Neuron (in vitro differentiated cells): ENCODE data around the gene TENT5C.

ENCODE experiments used
- H2AFZ ChIP-seq: one replicate; pipeline ENCODE4 v1.6.1; 2013; ENCODE audit warnings: low read depth, mild to moderate bottlenecking, inconsistent platforms, low read length, moderate library complexity
- H3K27me3 ChIP-seq: one replicate; pipeline ENCODE4 v1.6.1; 2013; ENCODE audit warnings: low read length; ENCODE audit not compliant: insufficient read depth
- H3K36me3 ChIP-seq: one replicate; pipeline ENCODE4 v1.6.1; 2013; ENCODE audit warnings: low read length; ENCODE audit not compliant: insufficient read depth
- H3K4me1 ChIP-seq: one replicate; pipeline ENCODE4 v1.6.1; 2013; ENCODE audit warnings: low read length; ENCODE audit not compliant: insufficient read depth
- H3K4me3 ChIP-seq: 2 replicates; pipeline ENCODE4 v1.5.1; 2013; ENCODE audit warnings: mild to moderate bottlenecking, low read length, moderate library complexity
- H3K9me3 ChIP-seq: one replicate; pipeline ENCODE4 v1.6.1; 2013; ENCODE audit warnings: low read length

The TENT5C gene

DNA sequence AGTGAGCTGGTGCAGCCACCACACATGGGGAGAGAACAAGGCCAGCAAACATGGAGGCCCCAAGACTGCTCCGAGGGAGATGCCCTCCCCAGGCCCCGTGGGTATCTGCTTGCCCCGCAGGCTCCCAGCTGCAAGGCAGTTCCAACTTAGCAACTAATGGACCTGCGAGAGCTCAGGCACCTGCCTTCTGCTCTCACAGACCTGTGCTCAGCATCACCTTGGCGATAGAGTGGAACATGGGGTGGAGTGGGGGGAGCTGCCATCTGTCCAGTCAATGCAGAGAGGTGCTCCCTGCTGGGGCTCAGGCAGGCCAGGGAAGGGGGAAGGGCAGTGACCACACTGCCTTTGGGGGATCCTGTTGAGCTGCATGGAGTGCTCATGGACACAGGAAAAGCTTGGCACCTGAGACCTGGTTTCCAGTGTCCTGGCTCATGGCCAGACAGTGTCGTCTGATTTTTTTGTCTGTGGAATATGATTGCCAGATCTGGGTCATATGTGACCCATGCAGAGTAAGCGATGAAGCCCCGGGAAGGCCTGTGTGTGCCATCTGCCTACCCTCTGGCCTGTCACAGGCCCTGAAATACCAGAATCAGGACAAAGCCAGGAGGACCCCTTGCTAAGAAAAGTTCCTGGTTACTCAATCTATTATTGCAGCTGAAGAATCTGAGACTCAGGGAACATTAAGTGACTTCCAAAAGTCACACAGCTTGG, 39.9 kb upstream of the TENT5C start:
- no peaks in the 10 kb centered on the region for H3K36me3 ChIP-seq
- H3K4me3 ChIP-seq: no peak overlapping the region
- H2AFZ ChIP-seq: no peak overlapping the region
- peaks cover 2% of the 10 kb centered on the region for H3K27me3 ChIP-seq
- no peaks in the 10 kb centered on the region for H3K4me1 ChIP-seq
- no peaks in the 10 kb centered on the region for H3K9me3 ChIP-seq

DNA sequence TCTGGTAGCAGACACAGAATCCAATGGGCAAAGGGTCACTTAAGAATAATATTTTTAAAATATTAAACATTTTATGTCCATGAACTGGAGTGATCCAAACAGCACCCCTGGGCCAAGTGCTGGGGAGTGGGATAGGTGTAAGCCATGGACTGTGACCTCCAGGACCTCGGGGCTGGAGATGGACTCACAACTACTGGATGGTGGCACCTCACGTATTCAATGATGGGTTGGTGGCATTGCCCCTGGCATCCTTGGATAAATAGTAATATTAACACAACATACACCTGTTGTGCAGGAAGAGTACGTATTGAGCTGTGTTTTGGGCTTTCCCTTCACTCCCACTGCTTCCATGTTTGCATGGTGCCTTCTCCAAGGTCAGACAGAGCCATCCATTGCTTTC, 39.3 kb upstream of the TENT5C start:
- H2AFZ ChIP-seq: no peak overlapping the region
- H3K27me3 ChIP-seq: peaks cover 2% of the 10 kb centered on the region
- no peaks in the 10 kb centered on the region for H3K9me3 ChIP-seq
- no peaks in the 10 kb centered on the region for H3K36me3 ChIP-seq
- H3K4me1 ChIP-seq: no peaks in the 10 kb centered on the region
- H3K4me3 ChIP-seq: no peak overlapping the region

DNA sequence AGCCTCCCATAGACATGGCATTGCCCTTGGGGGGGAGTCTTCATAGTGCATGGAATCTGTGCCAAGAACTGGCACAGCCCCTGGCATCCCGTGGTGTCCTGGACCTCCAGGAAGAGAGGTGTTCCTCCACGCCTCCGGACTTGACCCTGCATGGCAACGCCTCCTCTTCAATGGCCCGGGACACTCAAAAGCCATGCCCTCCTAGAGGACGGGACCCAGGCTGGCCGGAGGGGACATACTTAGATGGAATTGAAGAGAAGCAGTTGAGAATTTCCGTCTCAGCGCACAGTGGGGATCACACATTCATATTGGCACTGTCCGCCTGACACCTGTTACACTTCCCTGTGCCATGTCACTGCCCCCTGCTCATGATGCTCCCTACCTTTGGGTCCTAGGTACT, 38.4 kb upstream of the TENT5C start:
- no peaks in the 10 kb centered on the region for H3K36me3 ChIP-seq
- H3K9me3 ChIP-seq: no peaks in the 10 kb centered on the region
- H3K4me3 ChIP-seq: no peak overlapping the region
- H3K4me1 ChIP-seq: no peaks in the 10 kb centered on the region
- no peak overlapping the region for H2AFZ ChIP-seq
- peaks cover 2% of the 10 kb centered on the region for H3K27me3 ChIP-seq

DNA sequence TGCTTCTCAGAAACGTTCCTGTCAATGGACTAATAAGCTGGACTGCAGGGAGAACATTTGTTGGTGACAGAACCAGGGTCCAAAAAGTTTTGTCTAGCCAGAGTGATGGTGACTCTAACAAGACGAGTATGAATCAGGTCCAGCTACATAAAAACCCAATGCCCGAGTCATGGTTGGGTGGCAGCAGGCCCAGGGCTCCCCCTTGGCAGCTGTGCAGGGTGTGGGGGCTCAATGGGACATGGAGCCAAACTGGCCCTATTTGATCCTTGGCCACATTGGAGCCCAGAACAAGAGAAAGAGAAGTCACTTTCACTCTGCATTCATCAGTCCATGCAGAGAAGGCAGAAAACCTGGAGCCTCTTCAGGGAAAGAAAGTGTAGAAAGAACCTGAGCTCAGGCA, 37.9 kb upstream of the TENT5C start:
- Histone ChIP-seq H3K4me3 (no peak overlapping the region), H3K27me3 (peaks cover 2% of the 10 kb centered on the region), H3K4me1 (no peaks in the 10 kb centered on the region), H3K36me3 (no peaks in the 10 kb centered on the region), H3K9me3 (no peaks in the 10 kb centered on the region), H2AFZ (no peak overlapping the region)

DNA sequence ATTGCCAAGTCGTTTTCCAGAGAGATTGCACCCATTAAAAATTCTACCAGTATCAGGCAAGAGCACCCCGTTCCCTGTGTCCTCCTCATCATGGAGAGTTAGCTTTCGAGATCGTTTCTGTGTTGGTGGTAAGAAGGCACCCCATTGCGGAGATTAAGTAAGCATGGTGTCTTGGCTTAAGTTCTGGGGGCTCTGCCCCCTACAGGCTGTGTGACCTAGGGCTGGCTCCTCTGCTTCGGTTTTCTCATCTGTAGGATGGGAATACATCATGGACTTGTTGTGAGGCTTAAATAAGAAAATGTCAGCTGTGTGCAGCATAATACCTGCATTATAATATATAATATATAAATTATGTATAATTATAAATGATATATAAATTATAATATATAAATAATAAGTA, 36.8 kb upstream of the TENT5C start:
- no peak overlapping the region for H3K4me3 ChIP-seq
- no peaks in the 10 kb centered on the region for H3K9me3 ChIP-seq
- no peaks in the 10 kb centered on the region for H3K4me1 ChIP-seq
- peaks cover 2% of the 10 kb centered on the region for H3K27me3 ChIP-seq
- H3K36me3 ChIP-seq: no peaks in the 10 kb centered on the region
- no peak overlapping the region for H2AFZ ChIP-seq

DNA sequence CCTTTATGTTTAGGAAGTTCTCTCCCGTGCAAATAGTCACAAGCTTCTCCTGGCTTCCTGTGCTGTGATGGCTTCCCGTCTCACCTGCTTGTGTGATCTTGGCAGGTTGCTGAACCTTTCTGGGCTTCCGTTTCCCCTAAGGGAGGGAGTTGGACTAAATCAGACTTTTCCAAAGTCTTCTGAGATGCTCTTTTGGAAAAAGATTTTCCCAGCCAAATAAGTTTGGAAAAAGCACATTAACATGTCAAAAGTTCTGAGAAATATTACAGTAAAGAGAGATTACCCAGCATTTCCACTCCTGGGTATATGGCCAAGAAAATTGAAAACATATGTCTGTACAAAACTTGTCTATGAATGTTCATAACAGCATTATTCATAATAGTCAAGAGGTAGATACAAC, 36.0 kb upstream of the TENT5C start:
- Histone ChIP-seq H3K27me3 (no peaks in the 10 kb centered on the region), H2AFZ (no peak overlapping the region)

DNA sequence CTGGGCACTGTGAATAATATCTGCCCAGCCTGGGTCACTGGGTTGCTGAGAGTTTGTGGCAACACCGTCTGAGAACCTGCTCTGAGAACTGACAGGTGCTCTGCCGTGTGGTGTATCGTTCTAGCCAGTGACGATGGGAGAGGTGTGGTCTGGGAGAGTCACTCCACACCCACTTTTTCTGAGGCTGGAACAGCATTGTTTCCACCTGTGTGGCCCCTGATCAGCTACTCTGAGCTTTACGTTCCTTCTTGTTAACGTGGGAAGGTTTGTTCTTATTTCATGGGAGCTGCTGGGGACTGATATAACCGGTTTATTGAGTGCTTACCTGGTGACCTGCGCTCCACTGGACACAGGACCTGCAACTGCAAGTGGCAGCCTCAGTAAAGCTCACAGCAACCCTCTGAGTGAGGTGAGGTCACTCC, 34.8 kb upstream of the TENT5C start:
- Histone ChIP-seq H3K4me3 (no peak overlapping the region), H2AFZ (no peak overlapping the region), H3K27me3 (no peaks in the 10 kb centered on the region), H3K9me3 (no peaks in the 10 kb centered on the region), H3K4me1 (no peaks in the 10 kb centered on the region), H3K36me3 (no peaks in the 10 kb centered on the region)

More for the DNA sequence above, 36.0 kb upstream of the TENT5C start:
- Histone ChIP-seq H3K4me1 (no peaks in the 10 kb centered on the region), H3K9me3 (no peaks in the 10 kb centered on the region), H3K4me3 (no peak overlapping the region), H3K36me3 (no peaks in the 10 kb centered on the region)

DNA sequence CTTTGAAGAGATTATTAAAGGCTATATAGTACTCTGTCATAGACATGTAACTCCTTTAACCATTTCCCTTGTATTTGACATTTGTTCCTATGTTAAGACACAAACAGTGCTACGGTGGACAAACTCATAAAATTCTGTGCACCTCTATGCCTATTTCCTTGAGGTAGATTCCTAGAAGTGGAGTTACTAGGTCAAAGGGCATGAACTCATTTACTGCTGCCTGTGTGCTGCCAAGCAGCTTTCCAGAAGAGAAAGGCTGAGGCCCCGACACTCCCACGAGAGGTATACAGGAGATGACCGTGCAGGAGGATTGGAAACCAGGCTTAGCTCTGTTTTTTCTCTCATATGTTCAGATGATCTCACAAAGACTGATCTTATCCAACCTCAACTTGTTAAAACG, 34.4 kb upstream of the TENT5C start:
- no peak overlapping the region for H2AFZ ChIP-seq

DNA sequence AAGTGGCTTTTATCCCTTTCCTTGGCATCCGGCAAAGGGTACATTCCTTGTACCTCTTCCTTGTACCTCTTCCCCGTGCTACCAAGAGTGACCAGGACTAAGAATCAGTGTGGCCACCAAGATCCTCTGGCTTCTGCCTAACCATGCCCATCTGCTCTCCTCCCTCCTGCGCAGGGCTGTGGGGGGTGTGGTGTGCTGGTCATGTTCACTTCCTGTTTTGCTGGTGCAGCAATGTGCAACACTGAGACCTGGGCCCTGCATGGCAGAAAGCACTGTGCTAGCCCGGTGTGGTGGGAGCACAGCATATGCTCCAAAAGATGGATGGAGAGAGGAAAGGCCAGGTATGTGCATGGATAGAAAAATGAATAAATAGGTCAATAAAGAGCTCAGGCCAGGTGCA, 33.3 kb upstream of the TENT5C start:
- Histone ChIP-seq H3K4me3 (no peak overlapping the region), H3K9me3 (no peaks in the 10 kb centered on the region), H2AFZ (no peak overlapping the region), H3K27me3 (no peaks in the 10 kb centered on the region), H3K4me1 (no peaks in the 10 kb centered on the region), H3K36me3 (no peaks in the 10 kb centered on the region)

More for the DNA sequence above, 34.4 kb upstream of the TENT5C start:
- Histone ChIP-seq H3K27me3 (no peaks in the 10 kb centered on the region), H3K4me1 (no peaks in the 10 kb centered on the region), H3K36me3 (no peaks in the 10 kb centered on the region), H3K9me3 (no peaks in the 10 kb centered on the region), H3K4me3 (no peak overlapping the region)

DNA sequence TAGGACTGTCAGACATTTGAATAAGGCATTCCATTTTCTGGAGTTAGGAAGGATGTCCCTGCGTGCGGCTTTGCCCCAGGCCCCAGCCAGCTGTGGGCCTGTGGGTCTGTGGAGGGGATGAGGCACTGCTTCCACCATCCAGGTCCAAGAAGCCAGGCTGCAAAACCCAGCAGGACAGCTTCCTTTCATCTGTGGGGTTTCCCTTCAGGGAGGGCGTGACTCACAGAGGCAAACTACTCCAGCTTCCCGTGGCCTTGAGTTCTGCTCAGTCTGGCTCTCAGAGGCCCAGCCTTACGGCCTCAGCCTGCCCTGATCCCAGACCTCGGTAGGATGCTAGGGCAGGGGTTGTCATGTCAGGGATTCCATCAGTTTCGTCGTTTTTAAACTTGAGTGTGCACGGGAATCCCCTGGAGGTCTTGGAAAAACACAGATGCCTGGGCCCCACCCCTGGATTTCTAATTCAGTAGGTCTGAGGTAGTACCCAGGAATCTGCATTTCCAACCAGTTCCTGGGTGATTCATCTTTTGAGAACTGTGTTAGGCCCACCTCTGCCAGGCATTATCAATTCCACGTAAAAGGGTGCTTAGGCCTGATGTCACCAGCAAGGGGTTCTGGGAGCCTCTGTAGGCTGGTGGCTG, 32.3 kb upstream of the TENT5C start:
- H3K4me1 ChIP-seq: no peaks in the 10 kb centered on the region
- no peaks in the 10 kb centered on the region for H3K36me3 ChIP-seq
- no peak overlapping the region for H3K4me3 ChIP-seq
- H3K9me3 ChIP-seq: no peaks in the 10 kb centered on the region
- H2AFZ ChIP-seq: no peak overlapping the region
- no peaks in the 10 kb centered on the region for H3K27me3 ChIP-seq

DNA sequence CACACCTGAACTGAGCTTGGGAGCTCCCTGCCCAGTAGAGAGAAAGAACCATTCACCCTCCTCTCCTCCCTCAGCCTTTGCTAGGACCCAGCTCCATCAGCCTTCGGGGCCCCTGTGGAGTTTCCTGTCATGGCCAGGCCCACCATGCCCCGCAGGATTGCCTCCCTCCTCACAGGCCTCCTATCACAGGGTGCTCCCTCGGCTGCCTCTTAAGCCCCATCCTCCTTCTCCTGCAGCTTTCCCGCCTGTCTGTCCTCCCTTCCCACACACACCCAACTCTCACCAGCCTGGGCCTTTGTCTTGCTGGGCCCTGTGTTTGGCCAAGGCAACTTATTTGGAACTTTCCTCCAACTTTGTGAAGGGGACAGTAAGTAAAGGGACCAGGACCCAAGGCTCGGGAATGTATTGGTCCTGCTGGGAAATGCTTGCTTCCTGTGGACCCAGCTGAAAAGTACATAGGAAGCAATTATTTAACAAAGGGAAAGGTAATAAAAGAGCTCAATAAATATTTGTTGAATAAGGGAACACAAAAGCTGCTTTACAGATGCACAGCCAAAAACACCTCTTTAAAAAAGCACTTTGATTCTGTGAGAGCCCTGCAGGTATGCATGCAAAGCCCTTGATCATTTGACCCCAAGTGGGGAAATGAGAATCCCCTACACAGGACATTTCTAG, 31.6 kb upstream of the TENT5C start:
- no peaks in the 10 kb centered on the region for H3K4me1 ChIP-seq
- no peaks in the 10 kb centered on the region for H3K27me3 ChIP-seq
- H3K9me3 ChIP-seq: no peaks in the 10 kb centered on the region

DNA sequence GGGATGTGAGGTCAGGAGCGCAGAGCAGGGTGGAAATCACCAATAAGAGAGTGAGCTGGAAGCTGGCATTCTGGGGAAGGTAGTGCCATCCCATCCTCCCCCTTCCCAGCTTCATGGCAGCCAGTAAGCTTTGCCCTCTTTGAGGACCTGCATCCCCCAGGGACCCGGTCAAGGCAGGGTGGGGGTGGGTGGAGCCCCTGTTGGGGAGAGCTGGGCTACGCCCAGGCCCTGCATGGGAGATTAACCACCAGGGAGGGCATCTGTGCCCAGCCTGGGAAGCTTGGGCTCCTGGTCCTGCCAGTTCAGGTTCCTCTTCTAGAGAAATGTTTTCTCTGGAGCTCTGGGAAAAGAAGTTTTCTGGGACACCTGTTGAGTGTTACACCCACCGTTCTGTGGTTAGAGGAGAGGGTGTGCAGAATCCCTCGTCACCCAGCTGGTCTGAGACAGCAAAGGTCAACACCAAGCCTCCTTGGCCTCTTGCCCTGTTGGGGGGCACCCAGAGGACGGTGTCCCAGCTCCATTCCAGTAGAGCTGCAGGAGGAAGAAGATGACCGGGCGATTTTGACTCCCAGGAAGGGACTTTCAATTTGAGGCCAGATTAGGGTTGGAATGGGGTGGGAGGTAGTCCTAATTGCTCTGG, 30.1 kb upstream of the TENT5C start:
- H2AFZ ChIP-seq: no peak overlapping the region

More for the DNA sequence above, 31.6 kb upstream of the TENT5C start:
- H3K36me3 ChIP-seq: no peaks in the 10 kb centered on the region
- H3K4me3 ChIP-seq: no peak overlapping the region
- H2AFZ ChIP-seq: no peak overlapping the region

DNA sequence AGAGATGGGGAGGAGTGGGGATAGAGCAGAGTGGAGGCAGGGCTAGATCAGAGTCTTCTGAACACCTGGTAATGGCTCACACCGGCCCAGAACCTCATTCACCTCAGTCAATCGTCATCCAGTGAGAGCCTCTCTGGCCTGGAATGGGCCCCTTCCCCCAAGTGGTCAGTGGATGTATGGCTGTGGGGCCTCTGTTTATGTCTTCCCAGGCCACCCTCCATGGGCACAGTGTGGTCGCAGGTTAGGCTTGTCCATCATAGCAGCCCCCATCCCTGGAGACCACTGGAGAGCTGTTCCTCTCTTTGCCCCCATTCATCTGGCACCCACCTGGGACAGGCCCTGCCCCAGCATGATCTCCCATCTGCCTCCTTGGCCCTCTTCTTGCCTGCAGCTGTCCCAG, 29.6 kb upstream of the TENT5C start:
- H3K4me3 ChIP-seq: no peak overlapping the region
- no peaks in the 10 kb centered on the region for H3K36me3 ChIP-seq
- H3K9me3 ChIP-seq: no peaks in the 10 kb centered on the region
- H2AFZ ChIP-seq: no peak overlapping the region
- H3K4me1 ChIP-seq: no peaks in the 10 kb centered on the region
- peaks cover 3% of the 10 kb centered on the region for H3K27me3 ChIP-seq

More for the DNA sequence above, 30.1 kb upstream of the TENT5C start:
- Histone ChIP-seq H3K36me3 (no peaks in the 10 kb centered on the region), H3K4me3 (no peak overlapping the region), H3K4me1 (no peaks in the 10 kb centered on the region), H3K27me3 (peaks cover 3% of the 10 kb centered on the region), H3K9me3 (no peaks in the 10 kb centered on the region)
